ENCODE results near the gene CYB5R4. TPM values are rescaled to one million over a fixed set of nuclear protein-coding genes. Genes with fewer than 3 reads are reported as not detected.

The CYB5R4 gene
- total and polyA plus RNA-seq, 2 donors (not counting 1 experiment from before 2014, with no cell fraction given), result 11.8 to 39.6 TPM

DNA sequence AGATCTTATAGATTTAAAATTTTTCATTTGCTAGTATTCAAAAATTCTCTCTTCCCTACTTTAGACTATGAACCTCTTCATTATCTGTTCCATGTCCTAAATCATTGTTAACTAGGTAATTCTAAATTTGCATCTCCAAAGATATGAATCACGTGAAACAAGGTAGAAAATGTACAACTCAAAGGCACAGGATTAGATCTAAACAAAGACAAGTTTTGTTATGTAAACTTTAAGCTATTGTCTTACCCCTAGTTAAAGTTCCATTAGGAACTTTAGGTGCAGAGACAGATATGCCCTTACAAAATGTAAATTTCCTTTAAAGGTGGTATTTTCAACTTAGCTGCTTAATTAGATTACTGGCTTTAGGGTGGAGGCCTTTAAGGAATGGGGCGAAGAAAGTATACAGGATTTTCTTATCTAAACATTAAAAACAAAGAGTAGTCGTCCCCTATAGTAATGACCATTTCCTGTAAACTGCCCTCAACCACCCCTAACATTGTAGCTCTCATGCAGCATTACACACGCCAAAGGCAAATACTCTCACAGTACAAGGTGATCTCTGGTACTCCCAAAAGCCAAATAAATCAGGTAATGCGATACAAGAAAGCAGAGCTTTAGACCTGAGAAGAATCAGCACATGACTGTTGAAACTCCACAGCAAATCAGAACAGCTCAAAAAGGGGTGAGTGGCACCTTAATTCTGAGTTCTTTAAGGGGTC, 116.7 kb downstream of the CYB5R4 start:
- no peak for TF ChIP-seq EZH2 (IDR thresholded peaks at IDR 0.05; ENCODE audit: borderline replicate concordance, insufficient read depth, low read depth, low read length, poor library complexity, severe bottlenecking)
- TF ChIP-seq, protein P1, sequence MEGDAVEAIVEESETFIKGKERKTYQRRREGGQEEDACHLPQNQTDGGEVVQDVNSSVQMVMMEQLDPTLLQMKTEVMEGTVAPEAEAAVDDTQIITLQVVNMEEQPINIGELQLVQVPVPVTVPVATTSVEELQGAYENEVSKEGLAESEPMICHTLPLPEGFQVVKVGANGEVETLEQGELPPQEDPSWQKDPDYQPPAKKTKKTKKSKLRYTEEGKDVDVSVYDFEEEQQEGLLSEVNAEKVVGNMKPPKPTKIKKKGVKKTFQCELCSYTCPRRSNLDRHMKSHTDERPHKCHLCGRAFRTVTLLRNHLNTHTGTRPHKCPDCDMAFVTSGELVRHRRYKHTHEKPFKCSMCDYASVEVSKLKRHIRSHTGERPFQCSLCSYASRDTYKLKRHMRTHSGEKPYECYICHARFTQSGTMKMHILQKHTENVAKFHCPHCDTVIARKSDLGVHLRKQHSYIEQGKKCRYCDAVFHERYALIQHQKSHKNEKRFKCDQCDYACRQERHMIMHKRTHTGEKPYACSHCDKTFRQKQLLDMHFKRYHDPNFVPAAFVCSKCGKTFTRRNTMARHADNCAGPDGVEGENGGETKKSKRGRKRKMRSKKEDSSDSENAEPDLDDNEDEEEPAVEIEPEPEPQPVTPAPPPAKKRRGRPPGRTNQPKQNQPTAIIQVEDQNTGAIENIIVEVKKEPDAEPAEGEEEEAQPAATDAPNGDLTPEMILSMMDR (IDR thresholded peaks at IDR 0.05), result no peak
- Histone ChIP-seq H3K4me1 (ENCODE audit: control insufficient read depth in 2 of 2, insufficient read depth in 2 of 2, low read length in 2 of 2) (no peaks in the 10 kb centered on the region), H4K20me1 (ENCODE audit: control insufficient read depth, insufficient read depth, low read length, poor library complexity, severe bottlenecking) (no peaks in the 10 kb centered on the region), H3K27me3 (replicated peaks in 1 of 4; ENCODE audit: control extremely low read depth in 1 of 4, control insufficient read depth in 3 of 4, insufficient read depth in 4 of 4, low read length in 3 of 4) (no peaks in the 10 kb centered on the region), H3K9me3 (ENCODE audit: control extremely low read depth in 1 of 3, control insufficient read depth in 2 of 3, insufficient read depth in 1 of 3, low read length in 2 of 3) (peaks cover 0 to 4% (median 4%) of the 10 kb centered on the region in 3 donors), H3K9ac (ENCODE audit: low read length) (no peak overlapping the region), H3K79me2 (ENCODE audit: control insufficient read depth, insufficient read depth, low read length) (no peaks in the 10 kb centered on the region), H2AFZ (ENCODE audit: insufficient read depth, low read depth, low read length, poor library complexity, severe bottlenecking) (no peak overlapping the region), H3K27ac (ENCODE audit: low read length in 2 of 2) (no peak overlapping the region), H3K4me3 (ENCODE audit: control extremely low read depth in 1 of 5, extremely low read depth in 1 of 5, insufficient read depth in 1 of 5, low read depth in 2 of 5, low read length in 4 of 5) (no peak overlapping the region), H3K4me2 (replicated peaks; ENCODE audit: low read depth, low read length, poor library complexity, severe bottlenecking) (no peak overlapping the region), H3K36me3 (replicated peaks in 1 of 2; ENCODE audit: control extremely low read depth in 1 of 2, control insufficient read depth in 1 of 2, extremely low read depth in 1 of 2, insufficient read depth in 2 of 2, low read length in 1 of 2) (no peaks in the 10 kb centered on the region)
- H3K4me3 Mint-ChIP-seq, result no peak overlapping the region
- DNase-seq (no peak), ATAC-seq (ENCODE audit: low read depth) (no peak)
- WGBS (ENCODE audit: insufficient coverage), result 100% methylated on average over 2 of the region's 5 CpGs
- CTCF ChIA-PET, result no interaction called here
- H3K27ac Mint-ChIP-seq, result no peak overlapping the region
- peaks cover 11% of the 10 kb centered on the region for H3K9me3 Mint-ChIP-seq (ENCODE audit: insufficient read depth)
- no peaks in the 10 kb centered on the region for H3K4me1 Mint-ChIP-seq
- no peaks in the 10 kb centered on the region for H3K27me3 Mint-ChIP-seq
- POLR2A ChIA-PET, result no interaction called here
- intact Hi-C loops (cut with micrococcal nuclease), result no loop called here

DNA sequence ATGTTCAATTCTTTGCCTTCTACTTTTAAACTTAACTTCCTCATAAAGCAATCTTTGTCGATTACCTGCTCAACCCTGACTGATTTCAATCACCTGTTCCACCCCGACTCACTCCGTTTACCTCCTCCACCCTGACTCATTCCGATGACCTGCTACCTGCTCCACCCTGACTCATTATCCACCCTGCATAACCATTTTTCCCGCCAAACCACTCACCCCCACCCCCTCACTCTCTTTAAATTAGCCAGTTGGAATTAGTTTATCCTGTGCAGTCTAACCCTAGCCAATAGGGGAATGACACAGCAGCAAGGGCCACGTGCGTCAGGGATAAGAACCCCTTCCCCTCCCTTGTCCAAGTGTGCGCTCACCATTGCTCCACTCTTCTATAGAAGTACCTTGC, 117.4 kb downstream of the CYB5R4 start:
- Histone ChIP-seq H2AFZ (ENCODE audit: insufficient read depth, low read depth, low read length, poor library complexity, severe bottlenecking) (no peak overlapping the region), H3K9ac (ENCODE audit: low read length) (no peak overlapping the region), H3K4me3 (ENCODE audit: control extremely low read depth in 1 of 5, extremely low read depth in 1 of 5, insufficient read depth in 1 of 5, low read depth in 2 of 5, low read length in 4 of 5) (no peak overlapping the region), H3K27me3 (replicated peaks in 1 of 4; ENCODE audit: control extremely low read depth in 1 of 4, control insufficient read depth in 3 of 4, insufficient read depth in 4 of 4, low read length in 3 of 4) (no peaks in the 10 kb centered on the region), H3K27ac (ENCODE audit: low read length in 2 of 2) (no peak overlapping the region), H4K20me1 (ENCODE audit: control insufficient read depth, insufficient read depth, low read length, poor library complexity, severe bottlenecking) (no peaks in the 10 kb centered on the region), H3K36me3 (replicated peaks in 1 of 2; ENCODE audit: control extremely low read depth in 1 of 2, control insufficient read depth in 1 of 2, extremely low read depth in 1 of 2, insufficient read depth in 2 of 2, low read length in 1 of 2) (no peaks in the 10 kb centered on the region), H3K4me1 (ENCODE audit: control insufficient read depth in 2 of 2, insufficient read depth in 2 of 2, low read length in 2 of 2) (no peaks in the 10 kb centered on the region), H3K4me2 (replicated peaks; ENCODE audit: low read depth, low read length, poor library complexity, severe bottlenecking) (no peak overlapping the region), H3K9me3 (ENCODE audit: control extremely low read depth in 1 of 3, control insufficient read depth in 2 of 3, insufficient read depth in 1 of 3, low read length in 2 of 3) (peaks cover 0 to 4% (median 0%) of the 10 kb centered on the region in 3 donors), H3K79me2 (ENCODE audit: control insufficient read depth, insufficient read depth, low read length) (no peaks in the 10 kb centered on the region)
- 98% methylated on average over 5 of the region's 8 CpGs for WGBS (ENCODE audit: insufficient coverage)
- Mint-ChIP-seq H3K27ac (no peak overlapping the region), H3K27me3 (no peaks in the 10 kb centered on the region), H3K4me1 (no peaks in the 10 kb centered on the region), H3K9me3 (ENCODE audit: insufficient read depth) (peaks cover 11% of the 10 kb centered on the region), H3K4me3 (no peak overlapping the region)
- DNase-seq (no peak), ATAC-seq (ENCODE audit: low read depth) (no peak)
- ChIA-PET POLR2A (no interaction called here), CTCF (no interaction called here)
- TF ChIP-seq, protein P1 (IDR thresholded peaks at IDR 0.05), result no peak
- TF ChIP-seq EZH2 (IDR thresholded peaks at IDR 0.05; ENCODE audit: borderline replicate concordance, insufficient read depth, low read depth, low read length, poor library complexity, severe bottlenecking), result no peak
- intact Hi-C loops (cut with micrococcal nuclease), result no loop called here
